HG03521 (cell line): ENCODE data around the gene NUTM2E.
"Not testable (repeated sequence)": the region's sequence is repeated elsewhere in the genome, so short reads cannot be mapped to it uniquely, and the experiment has no call there.

Experiments used
- ATAC-seq: cut with Tn5 transposase; IDR thresholded peaks from one replicate; pipeline ENCODE4 v1.9.1; 2021; ENCODE audit warnings: mild to moderate bottlenecking, moderate library complexity; ENCODE audit not compliant: unreplicated experiment

NUTM2E gene, protein sequence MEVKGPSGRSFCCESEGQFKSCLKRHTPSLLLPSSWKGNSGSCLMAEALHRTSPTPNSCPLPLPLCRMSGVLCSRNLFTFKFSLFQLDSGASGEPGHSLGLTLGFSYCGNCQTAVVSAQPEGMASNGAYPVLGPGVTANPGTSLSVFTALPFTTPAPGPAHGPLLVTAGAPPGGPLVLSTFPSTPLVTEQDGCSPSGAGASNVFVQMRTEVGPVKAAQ (N-terminal part only)

DNA sequence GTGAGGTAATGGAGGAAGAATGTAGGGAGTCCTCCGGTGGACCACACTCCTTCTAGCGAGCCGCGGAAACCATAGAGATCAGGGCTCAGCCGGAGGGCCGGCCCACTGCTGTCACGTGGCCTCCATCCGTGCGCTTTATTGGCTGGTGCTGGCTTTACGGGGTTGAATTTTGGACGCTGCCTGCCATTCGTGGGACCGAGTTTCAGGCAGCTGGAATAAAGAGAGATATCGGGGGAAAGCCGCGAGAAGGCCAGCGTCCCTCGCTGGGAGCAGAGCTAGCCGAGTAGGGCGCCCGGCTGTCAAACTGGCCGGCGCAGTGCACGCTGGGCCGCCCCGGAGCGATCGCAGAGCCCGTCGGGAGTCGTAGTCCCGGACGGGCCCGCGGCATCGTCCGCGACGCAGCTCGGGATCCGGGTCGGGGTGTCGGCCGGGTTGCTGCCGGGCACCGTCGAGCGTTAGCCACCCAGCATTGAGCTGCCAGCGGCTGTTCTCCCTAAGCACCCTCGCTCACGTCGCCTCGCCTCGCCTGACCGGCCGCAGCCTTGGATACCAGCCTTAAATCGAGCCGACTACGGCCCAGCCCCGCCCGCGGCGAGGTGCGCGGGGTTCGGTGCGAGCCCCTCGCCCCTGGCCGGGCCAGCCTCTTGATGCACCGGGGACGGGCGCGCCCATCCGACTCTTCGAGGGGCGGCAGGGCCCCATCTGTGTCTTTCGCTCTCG lies at the start of gene NUTM2E:
Gene NUTM2E (plus strand): TSS at position 244 of the 720 bp plus-strand sequence. CDS start 15,002 bp downstream, outside the sequence.
- ATAC-seq: peak; percentile 85

DNA sequence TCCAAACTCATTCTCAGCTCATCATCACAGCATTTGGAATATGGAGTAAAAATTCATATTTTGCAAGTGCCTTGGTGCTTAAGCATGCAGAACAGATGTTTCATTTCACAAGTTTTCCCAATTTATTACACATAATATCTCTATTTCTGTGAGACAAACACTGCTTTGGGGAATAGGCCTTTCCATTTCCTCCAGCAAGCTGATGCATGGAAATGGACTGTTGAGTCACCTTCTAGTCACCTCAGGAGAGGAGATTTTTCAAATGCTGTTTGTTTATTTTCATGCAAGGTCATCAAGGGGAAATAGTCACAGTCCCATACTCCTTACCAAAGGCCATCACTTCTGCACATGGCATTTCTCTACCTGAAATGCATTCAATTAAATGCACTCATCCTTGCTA lies 48.5 kb upstream of the NUTM2E start:
- not testable (repeated sequence) for ATAC-seq

DNA sequence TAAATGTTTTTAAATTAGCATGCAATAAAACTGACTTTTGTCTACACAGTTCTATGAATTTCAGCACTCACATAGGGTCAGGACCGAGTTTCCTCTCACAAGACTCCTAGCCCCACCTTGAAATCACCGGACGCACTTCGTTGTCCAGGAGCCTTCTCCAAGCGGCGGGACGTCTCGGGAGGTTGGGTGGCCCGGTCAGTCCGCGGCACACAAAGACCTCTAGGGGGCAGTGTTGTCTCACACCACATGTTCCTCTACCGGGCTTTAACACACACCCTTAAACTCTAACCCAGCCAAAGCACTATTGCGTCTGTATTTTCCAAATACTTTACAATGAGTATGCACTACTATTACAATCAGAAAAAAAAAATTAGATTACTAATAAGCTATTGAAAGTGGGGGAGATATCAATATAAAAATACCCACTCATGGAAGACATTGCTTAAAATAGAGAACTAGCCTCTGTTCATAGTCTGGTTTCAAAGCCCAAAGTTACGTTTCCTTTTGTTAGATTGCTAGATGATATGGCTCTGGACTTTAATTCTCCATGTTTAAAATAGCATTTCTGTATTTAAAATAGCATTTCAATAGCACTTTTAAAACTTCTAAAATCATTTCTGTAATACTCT lies 47.1 kb upstream of the NUTM2E start:
- peak; percentile 85 for ATAC-seq

GRCh38 chr10:79779992-79780391 lies 46.5 kb upstream of the NUTM2E start:
- ATAC-seq: not testable (repeated sequence)

DNA sequence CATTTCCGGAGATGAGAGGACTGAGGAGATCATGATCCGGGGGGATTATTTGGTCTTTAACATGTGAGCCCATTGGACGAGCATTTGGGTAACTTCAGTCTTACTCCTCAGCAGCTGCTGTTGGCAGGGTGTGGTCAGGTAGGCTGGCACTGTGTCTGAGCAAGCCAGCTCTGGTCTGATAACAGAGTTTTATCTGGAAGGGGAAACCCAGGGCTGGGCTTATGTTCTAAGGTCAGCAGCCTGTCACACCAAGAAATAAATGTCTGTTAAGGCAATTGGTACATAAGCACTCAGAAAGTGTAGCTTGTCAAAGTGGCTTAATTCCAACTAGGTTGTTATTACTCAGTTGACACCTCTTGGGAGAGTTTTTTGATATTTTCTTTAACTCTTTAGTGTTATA lies 45.0 kb upstream of the NUTM2E start:
- ATAC-seq: not testable (repeated sequence)

GRCh38 chr10:79787455-79787952 lies 39.0 kb upstream of the NUTM2E start:
- ATAC-seq: not testable (repeated sequence)

DNA sequence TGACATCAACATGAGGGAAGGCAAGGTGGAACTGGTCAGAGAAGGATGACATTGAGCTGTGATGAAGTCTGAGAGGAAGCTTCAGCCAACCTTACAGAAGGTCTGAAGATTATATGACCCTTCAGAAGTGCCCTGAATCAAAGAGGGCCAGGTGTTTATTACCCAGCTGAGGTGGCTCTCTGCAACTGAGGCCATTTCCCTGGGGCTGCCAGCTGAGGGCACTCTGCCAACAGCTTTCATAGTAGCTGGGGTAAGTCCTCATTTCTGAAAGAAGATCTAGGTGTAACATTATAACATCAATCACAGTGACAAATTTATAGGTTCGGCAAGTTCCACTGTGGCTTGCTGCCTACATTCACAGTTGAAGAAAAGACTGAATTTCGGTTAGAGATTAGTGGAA lies 37.2 kb upstream of the NUTM2E start:
- not testable (repeated sequence) for ATAC-seq

GRCh38 chr10:79791906-79792517 lies 34.5 kb upstream of the NUTM2E start:
- ATAC-seq: not testable (repeated sequence)

GRCh38 chr10:79799337-79799736 lies 27.2 kb upstream of the NUTM2E start:
- not testable (repeated sequence) for ATAC-seq

- not testable (repeated sequence) for ATAC-seq
Measured at GRCh38 chr10:79805857-79806256, 20.7 kb upstream of the NUTM2E start.

DNA sequence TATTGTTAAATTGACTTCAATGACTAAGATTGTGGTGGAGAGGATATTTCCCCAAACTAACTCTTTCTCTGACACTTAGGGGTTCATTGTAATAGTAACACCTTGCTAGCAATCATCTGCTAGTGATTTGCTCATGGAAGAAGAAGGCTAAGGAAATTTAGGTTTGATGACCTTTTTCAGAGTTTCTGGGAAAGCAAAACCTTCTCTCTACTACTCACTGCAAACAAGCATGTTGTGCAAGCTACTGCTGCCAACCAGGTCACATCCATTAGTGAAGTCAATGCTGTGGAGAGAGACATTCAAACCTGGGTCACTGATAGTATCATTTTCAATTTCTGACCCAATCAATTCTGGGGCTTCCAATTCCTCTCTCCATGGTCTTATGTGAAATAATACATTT lies 14.6 kb upstream of the NUTM2E start:
- ATAC-seq: not testable (repeated sequence)

- not testable (repeated sequence) for ATAC-seq
Measured at GRCh38 chr10:79816290-79816689, 10.2 kb upstream of the NUTM2E start.

- not testable (repeated sequence) for ATAC-seq
Measured at GRCh38 chr10:79823387-79823786, 3.2 kb upstream of the NUTM2E start.

GRCh38 chr10:79825587-79826011 lies 940 bp upstream of the NUTM2E start:
- ATAC-seq: peak; percentile 12

DNA sequence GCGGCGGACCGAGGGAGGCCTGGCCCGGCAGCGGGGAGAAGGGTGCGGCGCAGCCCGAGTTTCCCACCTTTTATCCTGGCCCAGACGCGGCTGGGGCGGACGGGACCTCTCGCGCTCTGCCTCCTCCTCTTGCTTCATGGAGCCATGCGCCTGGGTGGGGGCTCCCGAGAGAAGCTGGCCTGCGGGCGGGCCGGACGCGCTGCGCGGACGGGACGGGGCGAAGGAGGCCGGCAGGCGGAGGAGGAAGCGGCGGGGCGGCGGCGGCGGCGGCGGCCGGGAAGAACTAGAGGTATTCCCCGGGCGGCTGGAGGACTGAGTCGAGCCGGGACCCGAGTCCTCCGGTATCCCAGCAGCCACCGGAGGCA lies 426 bp upstream of the NUTM2E start:
- ATAC-seq: not testable (repeated sequence)

GRCh38 chr10:79833833-79834232 lies 7.3 kb downstream of the NUTM2E start:
- not testable (repeated sequence) for ATAC-seq

DNA sequence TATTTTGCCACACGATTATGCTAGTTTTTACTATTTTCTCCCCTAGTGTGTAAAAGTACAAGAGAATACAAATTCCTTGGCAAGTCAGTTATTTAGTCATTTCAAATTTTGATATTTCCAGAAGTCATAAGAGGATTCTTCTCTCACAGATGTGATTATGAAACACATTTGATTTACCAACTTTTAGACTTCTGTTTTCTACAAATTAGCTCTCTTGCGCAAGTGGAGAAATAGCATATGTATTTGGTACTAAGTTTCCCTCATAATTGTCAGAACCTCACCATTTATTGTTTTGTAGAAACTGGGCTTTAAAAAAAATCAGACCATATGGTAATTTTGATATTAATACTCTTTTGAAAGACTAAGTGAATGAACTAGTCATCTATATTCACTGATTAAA lies 9.4 kb downstream of the NUTM2E start:
- not testable (repeated sequence) for ATAC-seq

DNA sequence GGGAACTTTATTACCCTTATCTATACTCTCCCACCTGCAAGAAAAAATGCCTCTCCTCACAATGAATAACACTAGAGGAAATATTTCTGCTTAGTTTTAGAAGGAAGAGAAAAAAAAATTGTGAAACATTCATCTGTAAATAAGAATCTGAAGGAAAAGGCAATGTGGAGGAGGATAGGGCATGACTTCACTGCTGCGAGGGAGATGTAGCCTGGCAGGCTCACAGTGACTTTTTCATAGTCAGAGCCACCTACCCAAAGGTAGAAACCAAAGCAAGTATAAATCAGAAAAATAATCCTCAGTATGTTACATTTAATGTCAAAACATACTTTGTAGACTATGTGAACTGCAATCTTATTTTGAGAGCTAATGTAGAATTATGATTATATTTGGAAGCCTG lies 10.4 kb downstream of the NUTM2E start:
- ATAC-seq: not testable (repeated sequence)

- not testable (repeated sequence) for ATAC-seq
Measured at GRCh38 chr10:79838441-79838840, 11.9 kb downstream of the NUTM2E start.

GRCh38 chr10:79853191-79853854 lies 26.8 kb downstream of the NUTM2E start:
- not testable (repeated sequence) for ATAC-seq

GRCh38 chr10:79862269-79862668 lies 35.7 kb downstream of the NUTM2E start:
- not testable (repeated sequence) for ATAC-seq
